Muscle layer of colon (tissue), 2 donors: ENCODE measurements around the gene BLCAP.

ENCODE experiments used
- H3K27ac ChIP-seq: one replicate; pipeline ENCODE4 v1.7.0; 2013; ENCODE audit warnings: low read depth, mild to moderate bottlenecking, low read length, moderate library complexity
- H3K27me3 ChIP-seq, 2 donors: one replicate each; pipeline ENCODE4 v1.7.0; 2013; ENCODE audit warnings: low read length in 2 of 2, mild to moderate bottlenecking in 2 of 2; ENCODE audit not compliant: insufficient read depth in 2 of 2, control insufficient read depth in 1 of 2
- H3K36me3 ChIP-seq: one replicate; pipeline ENCODE4 v1.7.0; 2013; ENCODE audit warnings: mild to moderate bottlenecking, low read length; ENCODE audit not compliant: insufficient read depth
- H3K4me1 ChIP-seq: one replicate; pipeline ENCODE4 v1.7.0; 2013; ENCODE audit warnings: mild to moderate bottlenecking, low read length; ENCODE audit not compliant: insufficient read depth
- H3K4me3 ChIP-seq, 2 donors: one replicate each; pipeline ENCODE4 v1.7.0; 2013; ENCODE audit warnings: low read length in 2 of 2, low read depth in 1 of 2, mild to moderate bottlenecking in 1 of 2, moderate library complexity in 1 of 2
- H3K9ac ChIP-seq: one replicate; pipeline ENCODE4 v1.7.0; 2013; ENCODE audit warnings: low read length
- H3K9me3 ChIP-seq: one replicate; pipeline ENCODE4 v1.7.0; 2013; ENCODE audit warnings: mild to moderate bottlenecking, low read length
- donor health status: abdominal sarcoma.
- donor health status: Adenocarcinoma of cecum.

Gene BLCAP

GRCh38 chr20:37505263-37506151 lies 22.2 kb downstream of the BLCAP start:
- H3K4me1 ChIP-seq = peaks cover 7% of the 10 kb centered on the region
- H3K9me3 ChIP-seq = no peaks in the 10 kb centered on the region
- H3K36me3 ChIP-seq = peaks cover 23% of the 10 kb centered on the region
- no peaks in the 10 kb centered on the region for H3K27me3 ChIP-seq
- no peak overlapping the region for H3K4me3 ChIP-seq
- no peak overlapping the region for H3K9ac ChIP-seq
- H3K27ac ChIP-seq = no peak overlapping the region

GRCh38 chr20:37504404-37505096 lies 23.1 kb downstream of the BLCAP start:
- Histone ChIP-seq H3K27ac (no peak overlapping the region), H3K36me3 (peaks cover 17% of the 10 kb centered on the region), H3K27me3 (no peaks in the 10 kb centered on the region), H3K9ac (no peak overlapping the region), H3K4me1 (peaks cover 7% of the 10 kb centered on the region), H3K9me3 (no peaks in the 10 kb centered on the region), H3K4me3 (no peak overlapping the region)

- H3K27me3 ChIP-seq = no peaks in the 10 kb centered on the region
- H3K36me3 ChIP-seq = peaks cover 5% of the 10 kb centered on the region
- peaks cover 7% of the 10 kb centered on the region for H3K4me1 ChIP-seq
- H3K9me3 ChIP-seq = no peaks in the 10 kb centered on the region
- H3K27ac ChIP-seq = no peak overlapping the region
- no peak overlapping the region for H3K4me3 ChIP-seq
- no peak overlapping the region for H3K9ac ChIP-seq
These were observed 24.3 kb downstream of the BLCAP start for GRCh38 chr20:37503256-37503927.

- H3K9me3 ChIP-seq = no peaks in the 10 kb centered on the region
- H3K4me1 ChIP-seq = peaks cover 7% of the 10 kb centered on the region
- no peak overlapping the region for H3K27ac ChIP-seq
- no peak overlapping the region for H3K4me3 ChIP-seq
- no peaks in the 10 kb centered on the region for H3K36me3 ChIP-seq
- H3K9ac ChIP-seq = no peak overlapping the region
- H3K27me3 ChIP-seq = no peaks in the 10 kb centered on the region
These were observed 25.0 kb downstream of the BLCAP start for GRCh38 chr20:37502654-37503053.

- no peak overlapping the region for H3K9ac ChIP-seq
- H3K4me1 ChIP-seq = peaks cover 7% of the 10 kb centered on the region
- H3K4me3 ChIP-seq = no peak overlapping the region
- no peaks in the 10 kb centered on the region for H3K9me3 ChIP-seq
- H3K36me3 ChIP-seq = no peaks in the 10 kb centered on the region
- H3K27me3 ChIP-seq = no peaks in the 10 kb centered on the region
- no peak overlapping the region for H3K27ac ChIP-seq
These were observed 25.7 kb downstream of the BLCAP start for GRCh38 chr20:37501940-37502339.

- peaks cover 5% of the 10 kb centered on the region for H3K36me3 ChIP-seq
- no peak overlapping the region for H3K9ac ChIP-seq
- no peaks in the 10 kb centered on the region for H3K9me3 ChIP-seq
- H3K27me3 ChIP-seq = no peaks in the 10 kb centered on the region
- peaks cover 7% of the 10 kb centered on the region for H3K4me1 ChIP-seq
- no peak overlapping the region for H3K4me3 ChIP-seq
- no peak overlapping the region for H3K27ac ChIP-seq
These were observed 27.4 kb downstream of the BLCAP start for GRCh38 chr20:37500311-37500710.

GRCh38 chr20:37498066-37498665 lies 29.5 kb downstream of the BLCAP start:
- no peaks in the 10 kb centered on the region for H3K4me1 ChIP-seq
- no peak overlapping the region for H3K27ac ChIP-seq
- H3K9ac ChIP-seq = no peak overlapping the region
- H3K9me3 ChIP-seq = no peaks in the 10 kb centered on the region
- no peak overlapping the region for H3K4me3 ChIP-seq
- H3K27me3 ChIP-seq = no peaks in the 10 kb centered on the region
- peaks cover 9% of the 10 kb centered on the region for H3K36me3 ChIP-seq

GRCh38 chr20:37494796-37495195 lies 32.9 kb downstream of the BLCAP start:
- Histone ChIP-seq H3K9ac (no peak overlapping the region), H3K27me3 (no peaks in the 10 kb centered on the region), H3K4me1 (no peaks in the 10 kb centered on the region), H3K27ac (no peak overlapping the region), H3K36me3 (peaks cover 9% of the 10 kb centered on the region), H3K4me3 (no peak overlapping the region), H3K9me3 (no peaks in the 10 kb centered on the region)

- no peaks in the 10 kb centered on the region for H3K27me3 ChIP-seq
- H3K4me3 ChIP-seq = no peak overlapping the region
- no peak overlapping the region for H3K27ac ChIP-seq
- no peaks in the 10 kb centered on the region for H3K9me3 ChIP-seq
- H3K9ac ChIP-seq = no peak overlapping the region
- no peaks in the 10 kb centered on the region for H3K4me1 ChIP-seq
- peaks cover 9% of the 10 kb centered on the region for H3K36me3 ChIP-seq
These were observed 33.4 kb downstream of the BLCAP start for GRCh38 chr20:37494301-37494700.

- Histone ChIP-seq H3K9ac (no peak overlapping the region), H3K27me3 (no peaks in the 10 kb centered on the region), H3K36me3 (peaks cover 9% of the 10 kb centered on the region), H3K9me3 (no peaks in the 10 kb centered on the region), H3K27ac (no peak overlapping the region), H3K4me1 (no peaks in the 10 kb centered on the region), H3K4me3 (no peak overlapping the region)
These were observed 34.7 kb downstream of the BLCAP start for GRCh38 chr20:37492945-37493344.

- no peaks in the 10 kb centered on the region for H3K4me1 ChIP-seq
- no peak overlapping the region for H3K9ac ChIP-seq
- H3K27me3 ChIP-seq = no peaks in the 10 kb centered on the region
- H3K36me3 ChIP-seq = peaks cover 9% of the 10 kb centered on the region
- H3K9me3 ChIP-seq = no peaks in the 10 kb centered on the region
- H3K4me3 ChIP-seq = no peak overlapping the region
- H3K27ac ChIP-seq = no peak overlapping the region
These were observed 35.5 kb downstream of the BLCAP start for GRCh38 chr20:37492096-37492625.
